Bone marrow (tissue), 2 donors: ENCODE measurements around the gene LHPP.

ENCODE experiments used
- DNase-seq, 2 donors: peaks; one replicate each; lab custom pipeline; 2025; lab: John Stamatoyannopoulos, UW

LHPP gene

DNA sequence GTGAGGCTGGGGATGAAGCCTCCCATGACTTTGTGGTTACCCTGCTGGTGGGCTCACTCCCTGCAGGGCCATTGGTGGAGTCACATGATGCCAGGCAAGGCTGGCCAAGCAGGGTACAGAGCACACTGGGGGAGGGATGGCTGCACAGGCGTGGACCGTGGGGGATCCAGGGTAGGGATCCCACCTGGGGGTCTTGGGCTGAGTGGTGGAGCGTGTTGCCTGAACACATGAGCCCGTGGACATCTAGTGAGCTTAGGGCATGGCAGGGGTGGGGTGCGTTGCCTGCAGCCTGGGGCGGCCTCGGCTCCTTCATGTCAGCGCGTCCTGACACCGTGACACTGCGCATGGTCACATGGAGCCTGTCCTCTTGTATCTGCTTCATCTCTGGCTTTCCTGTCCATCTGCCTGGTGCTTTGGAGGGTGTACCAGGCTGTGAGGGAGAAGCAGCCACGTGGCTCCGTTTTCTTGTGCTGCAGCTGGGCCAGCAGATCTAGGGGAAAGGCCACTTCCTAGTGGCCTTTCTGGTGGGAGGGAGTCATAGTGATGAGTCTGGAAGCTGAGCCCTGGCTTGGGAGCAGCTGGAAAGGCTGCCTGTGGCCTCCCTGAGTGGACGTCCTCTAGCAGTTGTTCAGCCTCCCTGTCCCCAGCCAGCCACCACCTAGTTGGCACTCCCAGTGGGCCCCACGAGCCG, 96.2 kb downstream of the LHPP start:
- no peak for DNase-seq

DNA sequence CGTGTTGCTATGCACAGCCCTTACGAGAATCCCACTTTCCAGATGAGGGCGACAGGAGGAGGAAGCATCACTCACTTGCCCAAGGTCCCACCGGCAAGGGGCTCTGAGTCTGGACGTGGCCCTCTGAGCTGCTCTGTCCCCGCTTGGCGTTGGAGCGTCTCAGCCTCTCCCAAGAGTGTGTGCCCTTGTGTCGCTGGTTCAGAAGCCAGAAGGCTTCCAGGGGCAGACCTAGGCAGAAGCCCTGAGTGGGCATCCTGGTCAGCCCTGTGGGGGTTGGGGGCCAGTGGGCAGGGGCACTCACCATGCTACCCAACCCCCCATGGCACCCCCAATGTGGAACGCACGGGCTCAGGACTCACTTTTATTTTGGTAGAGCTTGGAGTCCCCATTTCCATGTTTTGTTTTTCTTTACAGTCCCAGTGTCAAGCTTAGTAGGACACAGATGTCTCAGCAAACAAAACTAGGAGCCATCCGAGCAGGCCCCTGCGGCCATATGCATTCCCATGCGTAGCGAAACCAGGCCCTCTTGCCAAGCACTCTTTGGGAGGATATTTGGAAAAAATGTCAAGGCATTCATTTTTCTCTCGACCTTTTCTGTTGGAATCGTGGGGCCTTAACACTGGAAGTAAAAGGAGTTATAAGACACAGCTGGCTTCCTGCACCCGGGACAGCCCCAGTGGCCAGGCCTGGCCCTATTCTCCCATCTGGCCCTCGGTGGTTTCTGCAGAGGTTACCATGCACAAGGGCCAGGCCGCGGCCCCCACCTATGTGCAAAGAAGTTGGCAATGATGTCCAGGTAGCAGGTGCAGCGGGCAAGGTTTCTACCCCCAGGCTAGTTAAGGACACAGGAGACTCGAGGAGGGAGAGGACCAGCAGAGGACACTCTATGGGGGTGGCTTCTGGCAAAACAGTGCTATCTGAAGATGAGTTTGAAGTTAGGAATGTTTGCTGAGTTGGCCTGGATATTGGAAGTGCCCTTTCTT, 97.0 kb downstream of the LHPP start:
- no peak for DNase-seq

DNA sequence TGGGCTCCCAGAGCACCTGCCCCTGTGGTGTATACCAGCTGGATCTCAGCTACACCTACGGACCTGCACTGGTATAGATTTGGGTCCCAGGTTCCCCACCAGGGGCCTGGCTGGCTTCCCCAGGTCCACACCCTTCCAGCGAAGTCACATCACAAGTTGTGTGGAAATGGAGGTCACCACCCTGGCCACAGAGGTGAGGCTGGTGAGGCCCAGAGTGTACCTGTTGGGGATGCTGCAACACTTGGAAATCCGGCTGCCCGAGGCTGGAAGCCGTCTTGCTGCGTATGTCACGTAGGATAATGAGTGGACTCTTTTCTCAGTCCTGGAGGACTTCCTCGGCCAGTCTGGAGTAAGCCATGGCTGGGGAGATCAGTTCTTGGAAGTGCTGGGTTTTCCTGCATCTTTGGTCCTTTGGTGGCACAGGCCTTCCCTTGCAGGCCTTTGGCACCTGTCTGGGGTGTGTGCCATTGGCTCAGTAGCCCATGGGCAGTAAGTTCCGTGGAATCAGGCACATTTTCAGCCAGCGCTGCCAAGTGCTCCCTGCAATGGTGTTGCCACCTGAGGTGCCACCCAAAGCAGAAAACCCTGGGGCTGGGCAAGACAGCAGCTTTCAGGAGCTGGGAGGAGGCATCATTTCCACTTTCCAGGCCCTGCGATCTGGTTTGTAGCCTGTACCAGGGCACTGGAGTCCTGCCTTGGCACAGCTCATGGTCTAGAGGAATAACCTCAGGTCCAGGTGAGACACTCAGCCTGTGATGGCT, 97.9 kb downstream of the LHPP start:
- no peak for DNase-seq

- peak in 1 of 2 donors; percentile 54 for DNase-seq
These were observed 98.9 kb downstream of the LHPP start for GRCh38 chr10:124560377-124561105.

- DNase-seq: no peak
These were observed 99.6 kb downstream of the LHPP start for GRCh38 chr10:124561206-124561605.

DNA sequence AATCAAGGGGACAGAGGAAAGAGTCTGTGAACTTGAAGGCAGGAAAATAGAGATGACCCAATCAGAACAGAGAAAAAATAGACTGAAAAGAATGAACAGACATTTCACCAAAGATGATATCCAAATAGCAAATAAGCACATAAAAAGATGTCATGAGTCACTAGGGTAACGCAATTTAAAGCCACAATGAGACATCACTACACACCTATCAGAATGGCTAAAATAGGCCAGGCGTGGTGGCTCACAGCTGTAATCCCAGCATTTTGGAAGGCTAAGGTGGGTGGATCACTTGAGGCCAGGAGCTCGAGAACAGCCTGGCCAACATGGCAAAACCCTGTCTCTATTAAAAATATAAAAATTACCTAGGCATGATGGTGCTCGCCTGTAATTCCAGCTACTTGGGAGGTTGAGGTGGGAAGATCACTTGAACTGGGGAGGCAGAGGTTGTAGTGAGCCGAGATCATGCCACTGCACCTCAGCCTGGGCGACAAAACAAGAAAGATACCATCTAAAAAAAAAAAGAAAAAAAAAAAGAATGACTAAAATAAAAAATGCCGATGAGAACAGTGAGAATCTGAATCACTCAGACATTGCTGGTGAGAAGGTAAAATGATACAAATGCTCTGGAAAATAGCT, 100.9 kb downstream of the LHPP start:
- DNase-seq: no peak

- DNase-seq: no peak
These were observed 101.9 kb downstream of the LHPP start for GRCh38 chr10:124563320-124564040.

GRCh38 chr10:124564881-124565280, 103.3 kb downstream of the LHPP start:
- no peak for DNase-seq

DNA sequence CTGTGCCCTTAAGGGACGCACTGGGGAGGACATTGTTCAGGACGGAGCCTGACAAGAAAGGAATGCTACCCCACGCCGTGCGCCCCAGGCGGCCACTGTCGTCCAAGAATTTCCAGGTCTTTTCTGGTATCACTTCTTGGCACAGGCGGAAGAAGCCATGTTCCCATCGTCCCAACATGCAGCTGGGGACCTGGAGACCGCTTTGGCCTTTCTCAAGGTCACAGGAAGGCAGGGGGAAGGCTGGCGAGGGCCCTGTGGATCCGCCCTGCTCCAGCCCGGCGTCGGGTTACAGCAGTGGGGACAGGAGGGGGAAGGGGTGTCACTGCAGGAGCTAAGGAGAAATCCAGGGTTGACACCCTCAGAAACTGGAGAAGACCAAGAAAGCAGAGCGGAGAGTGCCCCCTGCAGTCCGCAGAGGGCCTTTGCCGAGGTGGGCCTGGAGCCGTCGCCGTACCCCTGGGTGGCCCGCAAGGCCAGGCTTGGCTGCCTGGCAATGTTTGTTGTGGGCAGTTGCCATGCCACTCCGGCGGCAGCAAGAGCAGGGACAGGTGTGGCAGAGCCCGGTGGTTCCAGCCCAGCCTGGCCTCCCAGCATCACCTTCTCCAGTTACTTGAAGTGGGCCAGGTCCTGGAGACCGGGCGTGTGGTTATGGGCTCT, 104.1 kb downstream of the LHPP start:
- DNase-seq: no peak

DNA sequence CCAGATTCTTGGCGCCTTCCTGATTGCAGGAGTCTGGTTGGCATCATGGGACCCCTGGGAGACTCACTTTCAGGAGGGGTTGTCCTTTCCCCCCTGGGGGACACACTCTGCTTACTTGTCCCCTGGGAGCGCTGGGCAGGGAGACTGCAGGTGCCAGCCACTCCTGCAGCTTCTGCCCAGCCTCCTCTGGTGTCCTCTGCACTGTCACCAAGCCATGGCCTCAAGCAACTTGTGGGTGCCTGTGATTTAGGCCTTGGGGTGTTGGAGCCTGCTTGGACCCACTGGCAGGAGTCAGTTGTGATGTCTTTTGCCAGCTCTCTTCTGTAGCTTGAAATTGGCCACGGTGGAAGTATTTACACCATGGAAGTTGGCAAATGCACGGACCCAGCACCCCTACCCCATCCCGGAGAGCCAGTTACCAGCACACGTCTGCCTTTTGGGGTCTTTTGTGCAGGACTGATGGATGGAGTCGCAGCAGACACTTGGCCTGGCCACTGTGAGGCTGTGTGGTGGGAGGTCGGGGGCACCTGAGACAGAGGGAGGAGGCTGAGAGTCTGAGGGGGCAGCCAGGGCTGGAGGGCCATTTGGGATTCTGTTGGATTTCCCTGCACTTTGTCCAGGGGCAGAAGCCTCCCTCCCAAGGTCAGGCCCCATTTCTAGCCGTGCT, 104.7 kb downstream of the LHPP start:
- DNase-seq: no peak

- no peak for DNase-seq
These were observed 105.6 kb downstream of the LHPP start for GRCh38 chr10:124566981-124567835.

- no peak for DNase-seq
These were observed 106.7 kb downstream of the LHPP start for GRCh38 chr10:124568339-124568738.

- no peak for DNase-seq
These were observed 107.4 kb downstream of the LHPP start for GRCh38 chr10:124568848-124569622.

GRCh38 chr10:124569623-124570470, 108.2 kb downstream of the LHPP start:
- no peak for DNase-seq

DNA sequence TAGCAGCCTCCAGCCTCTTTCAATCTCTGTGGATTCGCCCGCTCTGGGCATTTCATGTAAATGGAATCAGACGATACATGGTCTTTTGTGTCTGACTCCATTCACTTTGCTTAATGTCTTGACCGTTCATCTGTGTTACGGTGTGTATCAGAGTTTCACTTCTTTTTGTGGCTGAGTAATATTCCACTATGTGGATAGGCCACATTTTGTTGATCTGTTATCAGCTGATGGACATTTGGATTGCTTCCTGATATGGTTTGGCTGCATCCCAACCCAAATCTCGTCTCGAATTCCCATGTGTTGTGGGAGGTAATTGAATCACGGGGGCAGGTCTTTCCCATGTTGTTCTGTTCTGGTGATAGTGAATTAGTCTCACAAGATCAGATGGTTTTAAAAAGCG, 109.0 kb downstream of the LHPP start:
- no peak for DNase-seq

DNA sequence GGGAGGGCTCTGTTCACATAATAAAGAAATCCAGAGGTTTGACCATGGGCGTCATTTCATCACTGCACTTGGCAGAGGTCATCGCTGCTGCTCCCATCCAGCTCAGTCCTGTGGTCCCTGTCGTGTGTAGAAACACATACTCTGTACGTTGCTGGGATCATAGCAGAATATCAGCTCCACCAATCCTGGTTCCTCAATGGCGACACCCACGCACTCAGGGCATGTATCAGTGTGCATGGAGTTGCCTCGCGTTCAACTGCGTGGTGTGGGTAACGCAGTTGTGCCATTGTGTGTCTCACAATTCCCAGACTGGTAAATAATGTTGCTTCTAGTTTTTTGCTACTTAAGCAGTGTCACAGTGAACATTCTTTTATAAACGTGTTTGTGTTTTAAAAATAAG, 111.1 kb downstream of the LHPP start:
- no peak for DNase-seq
